Adrenal gland (tissue), 5 donors: ENCODE results near the gene ADAMTS6.

Source experiments
- CTCF ChIP-seq, 6 experiments: fragments of 450-650 bp in 4 of 6; fragments of 200-600 bp in 2 of 6; sonication (generic) in 1 of 6; IDR thresholded peaks; 1 replicate in 5 of 6; 2 replicates in 1 of 6; pipeline versions ENCODE4 v1.5.1 to v1.8.0; 2016 to 2021; ENCODE audit warnings: antibody characterized with exemption in 6 of 6, mild to moderate bottlenecking in 2 of 6, moderate library complexity in 1 of 6
- POLR2A ChIP-seq, 2 donors: fragments of 450-650 bp; IDR thresholded peaks; one replicate each; pipeline ENCODE4 v1.6.1; 2017; ENCODE audit warnings: antibody characterized with exemption in 2 of 2, mild to moderate bottlenecking in 2 of 2, moderate library complexity in 1 of 2
- donor health status: DM: no; HTN: no; CAD: no.

GRCh38 chr5:65276178-65276890, 205.4 kb downstream of the ADAMTS6 start:
- TF ChIP-seq CTCF (IDR thresholded peaks at IDR 0.05) (no peak), POLR2A (IDR thresholded peaks at IDR 0.05) (no peak)
